ENCODE data around the gene CLCN3. TPM values are rescaled to one million over a fixed set of nuclear protein-coding genes. Genes with fewer than 3 reads are reported as not detected.

The CLCN3 gene
- total RNA-seq, 4 donors from 2014 or later: 28.8 to 45.4 (median 37.7) TPM

- Histone ChIP-seq H3K36me3 (no peaks in the 10 kb centered on the region), H3K9me3 (peaks cover 0 to 6% (median 0%) of the 10 kb centered on the region in 4 donors), H3K27me3 (no peaks in the 10 kb centered on the region), H3K4me1 (peaks cover 0 to 52% (median 2%) of the 10 kb centered on the region in 4 donors), H3K27ac (peak overlapping the region in 2 of 4 donors; percentile 56 to 71), H3K4me3 (no peak overlapping the region)
- TF ChIP-seq POLR2A (IDR thresholded peaks at IDR 0.05): no peak
- TF ChIP-seq CTCF (IDR thresholded peaks at IDR 0.05): no peak
- no peak for TF ChIP-seq EP300 (IDR thresholded peaks at IDR 0.05)
- no peak for DNase-seq (ENCODE audit: low spot score in 2 of 2)
- WGBS, 2 donors: 93 to 97% methylated on average over 2 of the region's 2 CpGs
Measured at GRCh38 chr4:169663402-169663801, 43.0 kb downstream of the CLCN3 start.

GRCh38 chr4:169663831-169664230 is 43.5 kb downstream of the CLCN3 start:
- H3K4me1 ChIP-seq: peaks cover 0 to 47% (median 2%) of the 10 kb centered on the region in 4 donors
- no peak for DNase-seq (ENCODE audit: low spot score in 2 of 2)
- peak overlapping the region in 2 of 4 donors; percentile 56 to 71 for H3K27ac ChIP-seq
- 39 to 45% methylated on average over 2 of the region's 2 CpGs for WGBS, 2 donors
- no peaks in the 10 kb centered on the region for H3K27me3 ChIP-seq
- H3K36me3 ChIP-seq: no peaks in the 10 kb centered on the region
- peaks cover 0 to 6% (median 0%) of the 10 kb centered on the region in 4 donors for H3K9me3 ChIP-seq
- TF ChIP-seq POLR2A (IDR thresholded peaks at IDR 0.05) (no peak), CTCF (IDR thresholded peaks at IDR 0.05) (no peak), EP300 (IDR thresholded peaks at IDR 0.05) (no peak)
- H3K4me3 ChIP-seq: no peak overlapping the region

DNA sequence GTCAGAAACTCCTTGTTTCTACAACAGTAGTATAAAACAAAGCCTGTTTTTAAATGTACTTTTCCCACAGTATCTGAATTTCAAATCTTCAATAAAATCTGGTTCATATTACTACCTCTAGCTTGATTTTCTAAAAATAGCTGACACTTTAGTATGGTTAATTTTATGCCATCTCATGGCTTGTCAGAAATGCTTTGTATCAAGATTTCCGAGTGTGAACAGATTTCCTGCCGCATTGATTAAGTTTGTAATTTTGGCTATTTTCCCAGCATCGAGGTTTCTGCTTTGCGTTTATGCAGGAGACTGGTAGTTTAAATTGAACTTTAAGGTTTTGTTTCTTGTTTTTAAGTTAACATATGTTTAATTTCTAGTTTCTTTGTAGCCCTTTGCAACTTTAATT is 44.2 kb downstream of the CLCN3 start:
- no peak for TF ChIP-seq EP300 (IDR thresholded peaks at IDR 0.05)
- TF ChIP-seq CTCF (IDR thresholded peaks at IDR 0.05): no peak
- TF ChIP-seq POLR2A (IDR thresholded peaks at IDR 0.05): no peak
- Histone ChIP-seq H3K4me3 (no peak overlapping the region), H3K4me1 (peaks cover 0 to 42% (median 2%) of the 10 kb centered on the region in 4 donors), H3K36me3 (no peaks in the 10 kb centered on the region), H3K9me3 (peaks cover 0 to 6% (median 0%) of the 10 kb centered on the region in 4 donors), H3K27me3 (no peaks in the 10 kb centered on the region), H3K27ac (peak overlapping the region in 2 of 4 donors; percentile 22 to 71)
- DNase-seq (ENCODE audit: low spot score in 2 of 2): no peak
- 26 to 33% methylated on average over 4 of the region's 4 CpGs for WGBS, 2 donors

DNA sequence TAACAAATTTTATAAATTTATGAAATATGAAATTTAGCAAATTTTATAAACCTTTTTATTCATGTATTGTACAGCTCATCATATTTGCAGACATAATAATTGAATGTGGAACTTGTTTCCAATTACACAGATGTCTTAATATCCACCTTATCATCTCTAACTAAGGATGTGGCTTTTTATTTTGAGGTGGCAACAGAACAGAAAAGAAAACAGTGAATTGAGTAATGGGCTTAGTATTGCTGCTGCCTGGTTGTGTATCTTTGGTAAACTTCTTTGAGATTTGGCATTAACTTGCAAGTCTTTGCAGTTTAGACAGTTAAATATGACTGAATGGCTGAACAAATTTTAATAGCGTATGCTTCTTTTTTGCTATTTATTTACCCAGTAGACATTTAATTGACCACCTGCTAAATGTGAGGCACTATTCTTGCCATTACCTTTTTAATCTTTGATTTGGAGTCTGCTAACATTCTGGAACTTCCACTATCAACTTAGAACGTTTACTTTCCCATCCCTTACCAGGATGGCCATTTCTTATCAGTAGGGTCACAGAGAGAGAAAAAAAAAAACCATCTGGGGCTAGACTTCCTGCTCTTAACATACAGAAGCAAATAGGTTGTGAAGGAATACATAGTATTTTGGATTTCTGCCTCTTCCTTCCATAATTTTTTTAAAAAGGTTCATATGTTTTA is 44.8 kb downstream of the CLCN3 start:
- H3K9me3 ChIP-seq: peaks cover 0 to 6% (median 0%) of the 10 kb centered on the region in 4 donors
- no peak overlapping the region for H3K4me3 ChIP-seq
- peaks cover 0 to 42% (median 2%) of the 10 kb centered on the region in 4 donors for H3K4me1 ChIP-seq
- TF ChIP-seq POLR2A (IDR thresholded peaks at IDR 0.05) (no peak), EP300 (IDR thresholded peaks at IDR 0.05) (no peak), CTCF (IDR thresholded peaks at IDR 0.05) (no peak)
- no peaks in the 10 kb centered on the region for H3K36me3 ChIP-seq
- H3K27ac ChIP-seq: peak overlapping the region in 2 of 4 donors; percentile 22 to 71
- no peaks in the 10 kb centered on the region for H3K27me3 ChIP-seq
- no peak for DNase-seq (ENCODE audit: low spot score in 2 of 2)
- 69 to 70% methylated on average over 2 of the region's 2 CpGs for WGBS, 2 donors

GRCh38 chr4:169668069-169668721 is 47.8 kb downstream of the CLCN3 start:
- H3K27ac ChIP-seq: no peak overlapping the region
- H3K4me3 ChIP-seq: no peak overlapping the region
- H3K36me3 ChIP-seq: no peaks in the 10 kb centered on the region
- H3K9me3 ChIP-seq: peaks cover 0 to 6% (median 0%) of the 10 kb centered on the region in 4 donors
- TF ChIP-seq POLR2A (IDR thresholded peaks at IDR 0.05): no peak
- H3K4me1 ChIP-seq: peaks cover 0 to 18% (median 2%) of the 10 kb centered on the region in 4 donors
- no peaks in the 10 kb centered on the region for H3K27me3 ChIP-seq
- 90 to 92% methylated on average over 6 of the region's 6 CpGs for WGBS, 2 donors
- no peak for DNase-seq (ENCODE audit: low spot score in 2 of 2)
